SK-N-SH (cell line): ENCODE data around the gene TIE1. TPM values are rescaled to one million over a fixed set of nuclear protein-coding genes. Genes with fewer than 3 reads are reported as not detected.

Experiments used
- CTCF ChIA-PET: fragments of 300-600, 350-600 bp; formaldehyde crosslinking; extraction: SDS; loops from one replicate; lab custom pipeline; 2021; lab: Yijun Ruan, JAX
- POLR2A ChIA-PET: fragments of 350-600 bp; sonication (Branson Sonifier 250); formaldehyde crosslinking; extraction: SDS; loops from one replicate; lab custom pipeline; 2020; ENCODE audit warnings: antibody characterized with exemption, inconsistent platforms; lab: Yijun Ruan, JAX
- DNase-seq: peaks from one replicate; pipeline ENCODE4 v3.0.0; 2012
- H2AFZ ChIP-seq: fragments of 200-600 bp; sonication (generic); 2 replicates; pipeline ENCODE4 v1.8.1; 2016; ENCODE audit warnings: antibody characterized with exemption, mild to moderate bottlenecking, low read depth
- H3F3A ChIP-seq: fragments of 200-600 bp; sonication (generic); replicated peaks from 2 replicates; pipeline ENCODE3; 2016; ENCODE audit warnings: antibody characterized with exemption, mild to moderate bottlenecking; ENCODE audit not compliant: insufficient read depth
- H3K27ac ChIP-seq, 2 experiments: fragments of 200-500 bp in 1 of 2; fragments of 200-600 bp in 1 of 2; sonication (Bioruptor generic) in 1 of 2; sonication (generic), shearing (Covaris generic) in 1 of 2; 2 replicates each; pipeline versions ENCODE4 v1.5.1 to v1.6.1; 2014 to 2016; ENCODE audit warnings: low read depth in 2 of 2, inconsistent platforms in 1 of 2, low read length in 1 of 2, mild to moderate bottlenecking in 1 of 2, mixed read lengths in 1 of 2
- H3K27me3 ChIP-seq: fragments of 200-600 bp; sonication (generic), shearing (Covaris generic); 2 replicates; pipeline ENCODE4 v1.6.1; 2016; ENCODE audit warnings: mixed run types; ENCODE audit not compliant: insufficient read depth
- H3K36me3 ChIP-seq, 2 experiments: fragments of 200-500 bp in 1 of 2; fragments of 200-600 bp in 1 of 2; sonication (Bioruptor generic) in 1 of 2; sonication (generic) in 1 of 2; replicated peaks in 1 of 2; 2 replicates each; pipeline versions ENCODE3 to v1.5.1; 2014 to 2016; ENCODE audit warnings: low read length in 1 of 2, mild to moderate bottlenecking in 1 of 2; ENCODE audit not compliant: insufficient read depth in 2 of 2, control insufficient read depth in 1 of 2
- H3K4me1 ChIP-seq, 2 experiments: fragments of 200-500 bp in 1 of 2; fragments of 200-600 bp in 1 of 2; sonication (Bioruptor generic) in 1 of 2; sonication (generic), shearing (Covaris generic) in 1 of 2; 2 replicates each; pipeline versions ENCODE4 v1.5.1 to v1.6.1; 2014 to 2016; ENCODE audit warnings: low read depth in 1 of 2, low read length in 1 of 2, mixed run types in 1 of 2; ENCODE audit not compliant: insufficient read depth in 2 of 2, control insufficient read depth in 1 of 2
- H3K4me2 ChIP-seq: fragments of 200-600 bp; sonication (generic), shearing (Covaris generic); 2 replicates; pipeline ENCODE4 v1.6.1; 2017; ENCODE audit warnings: mixed run types
- H3K4me3 ChIP-seq, 2 experiments: fragments of 200-500 bp in 1 of 2; fragments of 200-600 bp in 1 of 2; sonication (Bioruptor generic) in 1 of 2; sonication (generic), shearing (Covaris generic) in 1 of 2; 2 replicates each; pipeline versions ENCODE4 v1.5.1 to v1.8.1; 2014 to 2016; ENCODE audit warnings: low read depth in 2 of 2, inconsistent platforms in 1 of 2, low read length in 1 of 2, mild to moderate bottlenecking in 1 of 2, mixed read lengths in 1 of 2, moderate library complexity in 1 of 2
- H3K79me2 ChIP-seq: fragments of 200-600 bp; sonication (generic); 2 replicates; pipeline ENCODE4 v1.8.1; 2017; ENCODE audit warnings: mild to moderate bottlenecking; ENCODE audit not compliant: insufficient read depth
- H3K9ac ChIP-seq: fragments of 200-600 bp; sonication (generic); 2 replicates; pipeline ENCODE4 v1.6.1; 2017; ENCODE audit warnings: mixed run types
- H3K9me2 ChIP-seq: fragments of 200-600 bp; sonication (generic); 2 replicates; pipeline ENCODE4 v1.6.1; 2017; ENCODE audit warnings: mixed run types
- H3K9me3 ChIP-seq: fragments of 200-600 bp; sonication (generic); 2 replicates; pipeline ENCODE4 v1.6.1; 2017; ENCODE audit warnings: mixed run types, mild to moderate bottlenecking, moderate library complexity
- H4K20me1 ChIP-seq: fragments of 200-600 bp; sonication (generic); 2 replicates; pipeline ENCODE4 v1.6.1; 2017; ENCODE audit warnings: mild to moderate bottlenecking, mixed run types; ENCODE audit not compliant: insufficient read depth
- CHD2 ChIP-seq: fragments of 150-350 bp; IDR thresholded peaks from 2 replicates; pipeline ENCODE4 v1.6.1; 2018; ENCODE audit warnings: low read length; ENCODE audit not compliant: partially characterized antibody
- CTCF ChIP-seq: fragments of 200-600 bp; sonication (generic); IDR thresholded peaks from 2 replicates; pipeline ENCODE4 v1.6.1; 2017; ENCODE audit warnings: antibody characterized with exemption, mild to moderate bottlenecking, moderate library complexity
- EP300 ChIP-seq, 2 experiments: IDR thresholded peaks; 2 replicates each; pipeline versions ENCODE4 v1.4.0 to v1.6.1; 2012; ENCODE audit warnings: borderline replicate concordance in 1 of 2, low read depth in 1 of 2, low read length in 1 of 2
- EZH2phosphoT487 ChIP-seq: fragments of 200-600 bp; sonication (generic); IDR thresholded peaks from 2 replicates; pipeline ENCODE4 v1.6.1; 2017; ENCODE audit warnings: low read depth, mixed run types, mild to moderate bottlenecking, antibody characterized with exemption, moderate library complexity, borderline replicate concordance
- FOSL2 ChIP-seq: IDR thresholded peaks from 2 replicates; pipeline ENCODE4 v1.4.0; 2012; ENCODE audit warnings: low read depth, mild to moderate bottlenecking, moderate library complexity, borderline replicate concordance
- FOXJ3 ChIP-seq: sonication (generic); formaldehyde crosslinking; IDR thresholded peaks from 2 replicates; pipeline ENCODE4 v1.5.1; 2020; ENCODE audit warnings: mild to moderate bottlenecking, missing genetic modification reagents
- IRF3 ChIP-seq: fragments of 150-350 bp; IDR thresholded peaks from 2 replicates; pipeline ENCODE4 v1.6.1; 2016; ENCODE audit warnings: mild to moderate bottlenecking, low read depth, low read length
- JUND ChIP-seq: IDR thresholded peaks from 2 replicates; pipeline ENCODE4 v1.4.0; 2012
- MAX ChIP-seq: IDR thresholded peaks from 2 replicates; pipeline ENCODE4 v1.4.0; 2012; ENCODE audit warnings: low read depth
- MEF2A ChIP-seq: IDR thresholded peaks from 2 replicates; pipeline ENCODE4 v1.4.0; 2012; ENCODE audit warnings: low read depth, borderline replicate concordance
- MXI1 ChIP-seq: IDR thresholded peaks from 2 replicates; pipeline ENCODE4 v1.6.1; 2012; ENCODE audit warnings: mild to moderate bottlenecking, low read depth, low read length, improper control_type of control experiment
- NFIC ChIP-seq: IDR thresholded peaks from 2 replicates; pipeline ENCODE4 v1.4.0; 2012; ENCODE audit warnings: borderline replicate concordance
- PBX3 ChIP-seq: IDR thresholded peaks from 2 replicates; pipeline ENCODE4; 2012
- RAD21 ChIP-seq: IDR thresholded peaks from 2 replicates; pipeline ENCODE4 v1.6.1; 2012; ENCODE audit warnings: mild to moderate bottlenecking, low read length
- RCOR1 ChIP-seq: fragments of 150-350 bp; IDR thresholded peaks from 2 replicates; pipeline ENCODE4 v1.6.1; 2017; ENCODE audit warnings: antibody characterized with exemption, low read length
- SIN3A ChIP-seq: IDR thresholded peaks from 2 replicates; pipeline ENCODE4 v1.6.1; 2012; ENCODE audit warnings: low read depth, mild to moderate bottlenecking, low read length, moderate library complexity, borderline replicate concordance
- SMC3 ChIP-seq: IDR thresholded peaks from 2 replicates; pipeline ENCODE4 v1.6.1; 2012; ENCODE audit warnings: low read depth, low read length, improper control_type of control experiment
- TAF1 ChIP-seq: IDR thresholded peaks from 2 replicates; pipeline ENCODE4 v1.6.1; 2012; ENCODE audit warnings: low read depth, mild to moderate bottlenecking, low read length, moderate library complexity, borderline replicate concordance
- USF1 ChIP-seq: IDR thresholded peaks from 2 replicates; pipeline ENCODE4 v1.4.0; 2012; ENCODE audit warnings: low read depth, borderline replicate concordance
- USF2 ChIP-seq: fragments of 150-350 bp; IDR thresholded peaks from 2 replicates; pipeline ENCODE4 v1.6.1; 2017; ENCODE audit warnings: antibody characterized with exemption, low read length, low read depth, borderline replicate concordance
- YY1 ChIP-seq: IDR thresholded peaks from 2 replicates; pipeline ENCODE4 v1.4.0; 2012; ENCODE audit warnings: low read depth, mild to moderate bottlenecking
- WGBS: methylation state at CpG from one replicate; pipeline ENCODE4 v1.1.6; 2017; ENCODE audit warnings: low lambda C conversion rate; 5-methylcytosine and 5-hydroxymethylcytosine counted together
- polyA plus RNA-seq, 3 experiments: library from polyadenylated mRNA; depleted of rRNA; stranded (reverse); fragments of >200 nt; gene quantifications; 2 replicates each; pipeline ENCODE4 v1.2.3, GENCODE V29; 2012

Gene TIE1
- polyA plus RNA-seq, 1 of the 3 experiments (the other 2 are of a cell fraction): 1.6 TPM

- Histone ChIP-seq H3F3A (peaks cover 17% of the 10 kb centered on the region), H4K20me1 (no peaks in the 10 kb centered on the region), H2AFZ (no peak overlapping the region), H3K9ac (no peak overlapping the region), H3K4me1 (peaks cover 7 to 17% of the 10 kb centered on the region in 2 experiments; a peak in 2 of 4 replicates), H3K4me2 (no peak overlapping the region), H3K36me3 (no peaks in the 10 kb centered on the region), H3K9me3 (no peaks in the 10 kb centered on the region), H3K9me2 (no peaks in the 10 kb centered on the region), H3K4me3 (no peak overlapping the region), H3K79me2 (peaks cover 16% of the 10 kb centered on the region), H3K27ac (no peak overlapping the region), H3K27me3 (no peaks in the 10 kb centered on the region)
- ChIA-PET POLR2A (interaction anchor here (0.7 kb wide), 1 partner anchor 21 kb away, joined by 3 read pairs; no protein-coding TSS in a partner anchor), CTCF (interaction anchor here (0.8 kb wide), 1 partner anchor 281 kb away, joined by 3 read pairs; no protein-coding TSS in a partner anchor)
- TF ChIP-seq EZH2phosphoT487: no peak
- no peak for TF ChIP-seq SIN3A
- no peak for TF ChIP-seq MEF2A
- no peak for TF ChIP-seq EP300 (IDR thresholded peaks at IDR 0.05; ENCODE audit: borderline replicate concordance in 1 of 2, low read depth in 1 of 2, low read length in 1 of 2)
- TF ChIP-seq SMC3: no peak
- no peak for TF ChIP-seq FOXJ3 (CRISPR knock-in tag)
- no peak for TF ChIP-seq RAD21
- TF ChIP-seq JUND: no peak
- no peak for TF ChIP-seq MXI1
- no peak for TF ChIP-seq NFIC
- TF ChIP-seq USF1: no peak
- no peak for TF ChIP-seq MAX
- TF ChIP-seq RCOR1: no peak
- no peak for DNase-seq
- 100% methylated on average over 2 of the region's 2 CpGs for WGBS
Observed at GRCh38 chr1:43354936-43355335, 54.2 kb downstream of the TIE1 start.

- peaks cover 14 to 21% of the 10 kb centered on the region in 2 experiments for H3K36me3 ChIP-seq
- no peaks in the 10 kb centered on the region for H3K9me2 ChIP-seq
- H3K9ac ChIP-seq: no peak overlapping the region
- POLR2A ChIA-PET: no interaction called here
- H3K4me2 ChIP-seq: peak overlapping the region; percentile 87; the same call in 1 of the 2 replicates
- H4K20me1 ChIP-seq: no peaks in the 10 kb centered on the region
- DNase-seq: no peak
- no peaks in the 10 kb centered on the region for H3K9me3 ChIP-seq
- peaks cover 5 to 30% of the 10 kb centered on the region in 2 experiments; a peak in 1 of 4 replicates for H3K4me1 ChIP-seq
- H2AFZ ChIP-seq: no peak overlapping the region
- CTCF ChIA-PET: interaction anchor here (1.2 to 2.1 kb wide), 3 partner anchors 11 to 131 kb away, joined by 3 to 9 read pairs (median 9); partner anchors contain the start of gene ELOVL1
- H3K27ac ChIP-seq: no peak overlapping the region
- H3F3A ChIP-seq: peaks cover 17% of the 10 kb centered on the region
- H3K4me3 ChIP-seq: no peak overlapping the region
- WGBS: 96% methylated on average over 4 of the region's 4 CpGs
- no peak for TF ChIP-seq MXI1
- TF ChIP-seq USF2: no peak
- TF ChIP-seq TAF1: no peak
- no peak for TF ChIP-seq PBX3
- no peak for TF ChIP-seq FOXJ3 (CRISPR knock-in tag)
- TF ChIP-seq MEF2A: no peak
- no peak for TF ChIP-seq YY1
- TF ChIP-seq CTCF: no peak
- no peak for TF ChIP-seq IRF3
- no peak for TF ChIP-seq FOSL2
- TF ChIP-seq CHD2: no peak
- H3K27me3 ChIP-seq: no peaks in the 10 kb centered on the region
- peaks cover 39% of the 10 kb centered on the region for H3K79me2 ChIP-seq
Observed at GRCh38 chr1:43357251-43357650, 56.5 kb downstream of the TIE1 start.
